Activated B cell treated with CpG ODN at 0.5 μM for 24 hours (primary cell): ENCODE measurements around the gene FRMD5. TPM values are rescaled to one million over a fixed set of nuclear protein-coding genes. Genes with fewer than 3 reads are reported as not detected.

ENCODE experiments used
- ATAC-seq: fragments of 200-7000 bp; cut with Tn5 transposase; one replicate; pipeline ENCODE4 v1.10.0; 2021; ENCODE audit warnings: low read depth, mild to moderate bottlenecking, moderate library complexity
- CTCF ChIA-PET: fragments of 350-600 bp; sonication (Branson Sonifier 250); formaldehyde crosslinking; loops from one replicate; lab custom pipeline; 2021; ENCODE audit warnings: antibody characterized with exemption; lab: Charles Lee
- POLR2A ChIA-PET: fragments of 350-600 bp; sonication (Branson Sonifier 250); formaldehyde crosslinking; loops from one replicate; lab custom pipeline; 2021; ENCODE audit warnings: antibody characterized with exemption; lab: Charles Lee
- DNase-seq: peaks from one replicate; pipeline ENCODE4 v3.0.0; 2022
- H3K27ac Mint-ChIP-seq: one replicate; pipeline ENCODE4 v1.8.0; 2020; ENCODE audit warnings: mixed read lengths
- H3K27me3 Mint-ChIP-seq: one replicate; pipeline ENCODE4 v1.8.0; 2021; ENCODE audit warnings: mixed read lengths
- H3K36me3 Mint-ChIP-seq: one replicate; pipeline ENCODE4 v1.8.0; 2021; ENCODE audit warnings: low read depth, mixed read lengths
- H3K4me1 Mint-ChIP-seq: one replicate; pipeline ENCODE4 v1.8.0; 2021; ENCODE audit warnings: mixed read lengths
- H3K4me3 Mint-ChIP-seq: one replicate; pipeline ENCODE4 v1.8.0; 2020; ENCODE audit warnings: mild to moderate bottlenecking, mixed read lengths
- H3K9me3 Mint-ChIP-seq: one replicate; pipeline ENCODE4 v1.8.0; 2020; ENCODE audit warnings: mixed read lengths
- intact Hi-C: fragments of 100-400 bp; cut with micrococcal nuclease; formaldehyde crosslinking; loops from one replicate; pipeline ENCODE4 v1.15.1; 2024
- total RNA-seq: library from RNA; stranded (reverse); gene quantifications from 2 replicates; pipeline ENCODE4 v1.2.3, GENCODE V29; 2022
- TF ChIP-seq, protein P1 (sequence below): fragments of 200-600 bp; IDR thresholded peaks from one replicate; pipeline ENCODE4 v1.8.0; 2022; ENCODE audit warnings: antibody characterized with exemption, mild to moderate bottlenecking

FRMD5 gene
- total RNA-seq, 1 donor from 2014 or later = 0.53 TPM

GRCh38 chr15:43974852-43975251 lies 220.2 kb downstream of the FRMD5 start:
- H3K27ac Mint-ChIP-seq = no peak overlapping the region

DNA sequence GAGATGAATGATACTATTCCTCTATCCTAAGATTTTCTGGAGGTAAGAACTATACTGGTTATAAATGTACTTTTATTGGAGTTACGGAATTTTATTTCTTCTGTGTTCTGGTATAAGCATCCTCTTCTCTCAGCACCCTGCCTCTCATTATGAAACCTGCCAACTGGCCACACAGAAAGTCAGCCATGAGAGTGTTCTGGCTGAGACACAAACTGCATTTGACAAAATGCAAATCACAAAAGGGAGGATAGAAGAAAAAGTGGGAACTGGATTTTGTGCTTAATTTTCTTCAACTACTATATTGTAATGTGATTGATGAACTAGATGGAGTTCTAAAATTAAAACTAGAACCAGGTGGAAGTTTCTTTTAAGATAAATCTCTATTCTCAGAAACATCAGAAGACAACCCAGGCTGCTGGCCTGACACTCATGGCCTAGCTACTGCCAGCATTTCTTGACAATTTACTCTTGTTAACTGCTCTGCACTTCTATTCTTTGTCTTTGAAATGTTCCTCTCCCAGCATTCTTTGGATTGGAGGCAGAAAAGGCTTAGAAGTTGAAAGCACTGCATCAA lies 225.2 kb downstream of the FRMD5 start:
- ATAC-seq (no peak), DNase-seq (no peak)
- H3K4me3 Mint-ChIP-seq = no peak overlapping the region
- TF ChIP-seq, protein P1, sequence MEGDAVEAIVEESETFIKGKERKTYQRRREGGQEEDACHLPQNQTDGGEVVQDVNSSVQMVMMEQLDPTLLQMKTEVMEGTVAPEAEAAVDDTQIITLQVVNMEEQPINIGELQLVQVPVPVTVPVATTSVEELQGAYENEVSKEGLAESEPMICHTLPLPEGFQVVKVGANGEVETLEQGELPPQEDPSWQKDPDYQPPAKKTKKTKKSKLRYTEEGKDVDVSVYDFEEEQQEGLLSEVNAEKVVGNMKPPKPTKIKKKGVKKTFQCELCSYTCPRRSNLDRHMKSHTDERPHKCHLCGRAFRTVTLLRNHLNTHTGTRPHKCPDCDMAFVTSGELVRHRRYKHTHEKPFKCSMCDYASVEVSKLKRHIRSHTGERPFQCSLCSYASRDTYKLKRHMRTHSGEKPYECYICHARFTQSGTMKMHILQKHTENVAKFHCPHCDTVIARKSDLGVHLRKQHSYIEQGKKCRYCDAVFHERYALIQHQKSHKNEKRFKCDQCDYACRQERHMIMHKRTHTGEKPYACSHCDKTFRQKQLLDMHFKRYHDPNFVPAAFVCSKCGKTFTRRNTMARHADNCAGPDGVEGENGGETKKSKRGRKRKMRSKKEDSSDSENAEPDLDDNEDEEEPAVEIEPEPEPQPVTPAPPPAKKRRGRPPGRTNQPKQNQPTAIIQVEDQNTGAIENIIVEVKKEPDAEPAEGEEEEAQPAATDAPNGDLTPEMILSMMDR = no peak
- no peaks in the 10 kb centered on the region for H3K27me3 Mint-ChIP-seq
- intact Hi-C loops = no loop called here
- CTCF ChIA-PET = no interaction called here
- POLR2A ChIA-PET = no interaction called here
- no peaks in the 10 kb centered on the region for H3K36me3 Mint-ChIP-seq
- peaks cover 3% of the 10 kb centered on the region for H3K4me1 Mint-ChIP-seq
- H3K27ac Mint-ChIP-seq = no peak overlapping the region
- H3K9me3 Mint-ChIP-seq = no peaks in the 10 kb centered on the region

More at GRCh38 chr15:43974852-43975251, 220.2 kb downstream of the FRMD5 start:
- Mint-ChIP-seq H3K36me3 (no peaks in the 10 kb centered on the region), H3K4me3 (no peak overlapping the region), H3K27me3 (peaks cover 2% of the 10 kb centered on the region), H3K9me3 (peaks cover 7% of the 10 kb centered on the region), H3K4me1 (peaks cover 12% of the 10 kb centered on the region)
- DNase-seq (no peak), ATAC-seq (peak; percentile 54)
- TF ChIP-seq, protein P1 = no peak
- intact Hi-C loops = no loop called here
- ChIA-PET POLR2A (interaction anchor here (0.6 kb wide), 1 partner anchor 608 kb away, joined by 3 read pairs; no protein-coding TSS in a partner anchor), CTCF (no interaction called here)

GRCh38 chr15:43968551-43968950 lies 226.5 kb downstream of the FRMD5 start:
- ATAC-seq (no peak), DNase-seq (no peak)
- H3K27ac Mint-ChIP-seq = no peak overlapping the region
- no peak overlapping the region for H3K4me3 Mint-ChIP-seq
- ChIA-PET POLR2A (no interaction called here), CTCF (no interaction called here)
- no peaks in the 10 kb centered on the region for H3K36me3 Mint-ChIP-seq
- no peaks in the 10 kb centered on the region for H3K4me1 Mint-ChIP-seq
- TF ChIP-seq, protein P1 = no peak
- H3K9me3 Mint-ChIP-seq = no peaks in the 10 kb centered on the region
- no peaks in the 10 kb centered on the region for H3K27me3 Mint-ChIP-seq
- intact Hi-C loops = no loop called here

DNA sequence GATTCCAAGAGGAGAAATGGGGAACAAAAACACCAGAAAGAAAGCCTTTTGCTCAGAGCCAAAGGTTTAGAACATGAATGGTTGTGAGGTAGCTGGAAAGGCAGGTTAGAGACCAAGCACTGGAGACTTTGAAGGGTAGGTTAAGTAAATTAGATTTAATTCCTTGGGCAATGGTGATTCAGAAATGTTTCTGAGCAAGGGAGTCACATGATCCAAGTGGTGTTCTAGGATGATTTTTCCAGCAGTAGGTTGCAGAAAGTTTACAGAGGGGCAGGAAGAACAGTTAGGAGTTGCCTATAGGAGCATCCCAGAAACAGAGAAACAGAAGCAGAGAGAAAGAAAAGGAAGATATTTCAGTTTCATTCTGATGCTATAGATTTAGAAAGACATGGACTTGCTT lies 228.4 kb downstream of the FRMD5 start:
- H3K36me3 Mint-ChIP-seq = no peaks in the 10 kb centered on the region
- intact Hi-C loops = no loop called here
- no peak overlapping the region for H3K4me3 Mint-ChIP-seq
- ChIA-PET CTCF (no interaction called here), POLR2A (no interaction called here)
- no peaks in the 10 kb centered on the region for H3K27me3 Mint-ChIP-seq
- ATAC-seq (no peak), DNase-seq (no peak)
- no peaks in the 10 kb centered on the region for H3K4me1 Mint-ChIP-seq
- H3K9me3 Mint-ChIP-seq = no peaks in the 10 kb centered on the region
- H3K27ac Mint-ChIP-seq = no peak overlapping the region
- TF ChIP-seq, protein P1 = no peak

GRCh38 chr15:43958861-43959330 lies 236.2 kb downstream of the FRMD5 start:
- ATAC-seq = no peak
- H3K27ac Mint-ChIP-seq = no peak overlapping the region
- intact Hi-C loops = no loop called here

More at GRCh38 chr15:43958861-43959330, 236.2 kb downstream of the FRMD5 start:
- TF ChIP-seq, protein P1 = no peak
- Mint-ChIP-seq H3K36me3 (no peaks in the 10 kb centered on the region), H3K27me3 (peaks cover 17% of the 10 kb centered on the region), H3K4me1 (no peaks in the 10 kb centered on the region), H3K9me3 (no peaks in the 10 kb centered on the region), H3K4me3 (no peak overlapping the region)
- POLR2A ChIA-PET = interaction anchor here (1.1 kb wide), 1 partner anchor 13 kb away, joined by 3 read pairs; no protein-coding TSS in a partner anchor
- CTCF ChIA-PET = no interaction called here
- DNase-seq = no peak
